ENCODE results near the gene CHL1. TPM values are rescaled to one million over a fixed set of nuclear protein-coding genes. Genes with fewer than 3 reads are reported as not detected.

Gene CHL1
- polyA plus RNA-seq, 2 of the 4 experiments (the other 2 are of a cell fraction): 0.05 TPM; not detected in 1

DNA sequence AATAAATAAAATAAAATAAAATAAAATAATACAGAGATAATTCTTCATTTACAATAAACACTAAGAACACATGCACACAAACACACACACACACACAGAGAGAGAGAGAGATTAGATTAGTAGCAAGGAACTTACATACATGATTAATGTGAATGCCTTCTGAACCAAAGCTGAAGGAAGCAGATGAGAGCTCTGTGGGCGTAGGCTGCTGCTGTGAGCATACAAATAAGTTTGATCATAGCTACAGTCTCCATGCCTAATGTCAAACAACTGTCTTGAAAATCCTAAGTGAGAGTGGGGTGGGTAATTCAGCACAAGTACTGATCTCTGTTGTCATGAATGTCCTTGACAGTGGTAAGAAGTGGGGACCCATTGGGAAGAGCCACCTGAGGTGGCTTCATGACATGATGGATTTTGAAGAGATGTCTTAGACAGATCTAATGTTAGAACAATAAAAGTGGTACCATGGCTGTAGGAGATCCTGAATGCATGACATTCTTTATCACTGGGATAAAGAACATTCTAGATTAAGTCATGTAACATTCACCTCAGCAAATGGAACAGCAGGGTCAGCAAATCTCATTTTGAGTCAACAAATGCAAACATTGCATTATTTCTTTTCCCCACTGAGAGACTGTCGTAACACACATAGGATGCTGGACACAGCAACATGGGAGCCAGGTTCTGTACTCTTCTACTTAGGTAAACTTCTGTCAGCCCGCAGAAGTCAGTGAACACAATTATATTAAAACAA, 46.2 kb downstream of the CHL1 start:
- ChIA-PET CTCF (no interaction called here), POLR2A (no interaction called here)
- ATAC-seq: no peak
- H3K4me1 ChIP-seq: no peaks in the 10 kb centered on the region
- no peak for DNase-seq (ENCODE audit: low read depth in 1 of 2, low spot score in 1 of 2)
- no peaks in the 10 kb centered on the region for H3K9me3 ChIP-seq
- H3K4me2 ChIP-seq: no peak overlapping the region
- no peak overlapping the region for H3K4me3 ChIP-seq
- WGBS (ENCODE audit: missing lambda C conversion rate): 13% methylated on average over 3 of the region's 3 CpGs
- FAIRE-seq: no peak
- TF ChIP-seq HDAC2 (IDR thresholded peaks at IDR 0.05) (no peak), MAFK (IDR thresholded peaks at IDR 0.05; ENCODE audit: partially characterized antibody) (peak; percentile 48), KDM5A (IDR thresholded peaks at IDR 0.05) (no peak), CHD2 (IDR thresholded peaks at IDR 0.05; ENCODE audit: low read length, partially characterized antibody) (no peak), ESRRA (IDR thresholded peaks at IDR 0.05; ENCODE audit: borderline replicate concordance, low read length) (no peak)
- no peak overlapping the region for H3K27ac ChIP-seq

DNA sequence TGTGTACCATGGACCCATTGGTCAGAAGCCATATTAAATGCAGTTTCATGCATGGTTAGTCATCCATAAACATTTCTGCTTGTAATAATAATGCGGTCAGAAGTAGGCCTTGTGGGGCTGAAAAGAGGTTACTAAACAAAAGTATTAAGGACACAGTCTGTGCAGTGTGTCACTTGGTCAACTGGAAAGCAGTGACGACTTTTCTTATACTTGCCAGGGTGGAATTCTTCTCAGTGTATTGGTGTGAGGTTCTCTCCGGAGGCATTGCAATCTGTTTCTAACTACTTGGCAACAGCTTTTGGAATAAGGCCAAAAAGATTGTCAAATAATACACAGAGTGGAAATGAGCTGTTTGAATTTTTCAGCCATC, 46.8 kb downstream of the CHL1 start:
- 27% methylated on average over 3 of the region's 3 CpGs for WGBS (ENCODE audit: missing lambda C conversion rate)
- TF ChIP-seq KDM5A (IDR thresholded peaks at IDR 0.05) (no peak), ZNF302 (CRISPR knock-in tag; IDR thresholded peaks at IDR 0.05) (no peak), ZC3H11A (IDR thresholded peaks at IDR 0.05) (no peak)
- ATAC-seq (no peak), FAIRE-seq (no peak), DNase-seq (ENCODE audit: low read depth in 1 of 2, low spot score in 1 of 2) (no peak)
- H3K4me1 ChIP-seq: no peaks in the 10 kb centered on the region
- CTCF ChIA-PET: no interaction called here
- no peaks in the 10 kb centered on the region for H3K9me3 ChIP-seq
- H3K27ac ChIP-seq: no peak overlapping the region
- no peak overlapping the region for H3K4me2 ChIP-seq
- POLR2A ChIA-PET: no interaction called here
- no peak overlapping the region for H3K4me3 ChIP-seq

DNA sequence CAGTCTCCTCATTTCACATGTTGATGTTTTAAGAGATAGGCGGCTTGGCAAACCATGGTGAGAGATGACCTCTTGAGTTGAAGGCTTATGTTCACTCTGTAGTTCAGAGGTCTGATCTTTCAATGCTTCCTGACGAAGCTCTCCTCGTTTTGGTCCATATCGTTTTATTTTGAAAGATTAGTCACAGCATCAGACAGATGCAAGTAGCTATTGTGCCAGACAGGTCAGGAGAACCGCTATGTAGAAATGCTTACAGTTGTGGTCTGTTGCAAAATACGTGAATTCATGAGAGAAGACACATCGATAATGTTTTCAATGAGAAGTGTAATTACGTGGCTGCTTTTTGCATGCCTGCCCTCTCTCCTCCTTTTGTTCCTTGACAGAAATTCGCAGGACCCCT, 47.5 kb downstream of the CHL1 start:
- CTCF ChIA-PET: no interaction called here
- FAIRE-seq: no peak
- H3K4me2 ChIP-seq: no peak overlapping the region

DNA sequence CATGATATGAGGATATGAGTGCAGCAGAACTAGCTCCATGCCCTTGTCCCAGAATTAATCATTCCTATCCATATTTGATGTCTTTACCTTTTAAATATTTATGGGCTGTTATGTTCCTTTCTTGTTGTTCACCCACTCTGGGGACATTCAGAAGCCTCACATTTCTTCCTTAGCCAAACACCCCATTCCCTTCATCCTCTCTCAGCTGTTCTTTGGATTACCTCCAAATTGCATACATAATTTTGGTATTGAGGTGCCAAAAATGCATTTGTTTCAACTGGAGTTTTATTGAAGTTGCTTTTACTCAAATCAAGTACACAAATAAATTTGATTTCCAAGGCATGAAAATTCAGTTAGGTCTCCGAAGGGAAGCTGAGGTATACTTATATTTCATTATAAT, 51.4 kb downstream of the CHL1 start:
- 6% methylated on average over 1 of the region's 1 CpG for WGBS (ENCODE audit: missing lambda C conversion rate)
- peaks cover 2% of the 10 kb centered on the region; the same call in 1 of the 3 replicates for H3K9me3 ChIP-seq
- FAIRE-seq: no peak
- DNase-seq (ENCODE audit: low read depth in 1 of 2, low spot score in 1 of 2): no peak
- no peak for ATAC-seq
- no peaks in the 10 kb centered on the region for H3K4me1 ChIP-seq
- no peak overlapping the region for H3K27ac ChIP-seq
- ChIA-PET CTCF (no interaction called here), POLR2A (no interaction called here)
- no peak overlapping the region for H3K4me2 ChIP-seq
- no peak for TF ChIP-seq CBX2 (IDR thresholded peaks at IDR 0.05; ENCODE audit: borderline replicate concordance, low read depth)
- no peak for TF ChIP-seq EP300 (IDR thresholded peaks at IDR 0.05)
- no peak for TF ChIP-seq GATA3 (IDR thresholded peaks at IDR 0.05; ENCODE audit: borderline replicate concordance)
- no peak for TF ChIP-seq CBX8 (IDR thresholded peaks at IDR 0.05)
- TF ChIP-seq HEYL (CRISPR knock-in tag; IDR thresholded peaks at IDR 0.05): no peak
- no peak for TF ChIP-seq ESRRA (IDR thresholded peaks at IDR 0.05; ENCODE audit: borderline replicate concordance, low read length)
- no peak for TF ChIP-seq ZC3H11A (IDR thresholded peaks at IDR 0.05)
- TF ChIP-seq RNF2 (IDR thresholded peaks at IDR 0.05; ENCODE audit: borderline replicate concordance, low read depth): no peak
- TF ChIP-seq MAZ (IDR thresholded peaks at IDR 0.05; ENCODE audit: borderline replicate concordance, low read depth, low read length): no peak
- no peak for TF ChIP-seq KDM5A (IDR thresholded peaks at IDR 0.05)
- TF ChIP-seq, protein P1, sequence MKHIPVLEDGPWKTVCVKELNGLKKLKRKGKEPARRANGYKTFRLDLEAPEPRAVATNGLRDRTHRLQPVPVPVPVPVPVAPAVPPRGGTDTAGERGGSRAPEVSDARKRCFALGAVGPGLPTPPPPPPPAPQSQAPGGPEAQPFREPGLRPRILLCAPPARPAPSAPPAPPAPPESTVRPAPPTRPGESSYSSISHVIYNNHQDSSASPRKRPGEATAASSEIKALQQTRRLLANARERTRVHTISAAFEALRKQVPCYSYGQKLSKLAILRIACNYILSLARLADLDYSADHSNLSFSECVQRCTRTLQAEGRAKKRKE (CRISPR knock-in tag; IDR thresholded peaks at IDR 0.05; ENCODE audit: low read depth): no peak
- no peak for TF ChIP-seq RFX5 (IDR thresholded peaks at IDR 0.05)
- no peak for TF ChIP-seq TP53 (CRISPR knock-in tag; IDR thresholded peaks at IDR 0.05)
- no peak for TF ChIP-seq RAD21 (conservative IDR thresholded peaks at IDR 0.05 in 1 of 2, IDR thresholded peaks at IDR 0.05 in 1 of 2)
- TF ChIP-seq, protein P2, sequence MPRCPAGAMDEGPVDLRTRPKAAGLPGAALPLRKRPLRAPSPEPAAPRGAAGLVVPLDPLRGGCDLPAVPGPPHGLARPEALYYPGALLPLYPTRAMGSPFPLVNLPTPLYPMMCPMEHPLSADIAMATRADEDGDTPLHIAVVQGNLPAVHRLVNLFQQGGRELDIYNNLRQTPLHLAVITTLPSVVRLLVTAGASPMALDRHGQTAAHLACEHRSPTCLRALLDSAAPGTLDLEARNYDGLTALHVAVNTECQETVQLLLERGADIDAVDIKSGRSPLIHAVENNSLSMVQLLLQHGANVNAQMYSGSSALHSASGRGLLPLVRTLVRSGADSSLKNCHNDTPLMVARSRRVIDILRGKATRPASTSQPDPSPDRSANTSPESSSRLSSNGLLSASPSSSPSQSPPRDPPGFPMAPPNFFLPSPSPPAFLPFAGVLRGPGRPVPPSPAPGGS (IDR thresholded peaks at IDR 0.05): no peak
- TF ChIP-seq JUN (IDR thresholded peaks at IDR 0.05): no peak
- TF ChIP-seq, protein P3, sequence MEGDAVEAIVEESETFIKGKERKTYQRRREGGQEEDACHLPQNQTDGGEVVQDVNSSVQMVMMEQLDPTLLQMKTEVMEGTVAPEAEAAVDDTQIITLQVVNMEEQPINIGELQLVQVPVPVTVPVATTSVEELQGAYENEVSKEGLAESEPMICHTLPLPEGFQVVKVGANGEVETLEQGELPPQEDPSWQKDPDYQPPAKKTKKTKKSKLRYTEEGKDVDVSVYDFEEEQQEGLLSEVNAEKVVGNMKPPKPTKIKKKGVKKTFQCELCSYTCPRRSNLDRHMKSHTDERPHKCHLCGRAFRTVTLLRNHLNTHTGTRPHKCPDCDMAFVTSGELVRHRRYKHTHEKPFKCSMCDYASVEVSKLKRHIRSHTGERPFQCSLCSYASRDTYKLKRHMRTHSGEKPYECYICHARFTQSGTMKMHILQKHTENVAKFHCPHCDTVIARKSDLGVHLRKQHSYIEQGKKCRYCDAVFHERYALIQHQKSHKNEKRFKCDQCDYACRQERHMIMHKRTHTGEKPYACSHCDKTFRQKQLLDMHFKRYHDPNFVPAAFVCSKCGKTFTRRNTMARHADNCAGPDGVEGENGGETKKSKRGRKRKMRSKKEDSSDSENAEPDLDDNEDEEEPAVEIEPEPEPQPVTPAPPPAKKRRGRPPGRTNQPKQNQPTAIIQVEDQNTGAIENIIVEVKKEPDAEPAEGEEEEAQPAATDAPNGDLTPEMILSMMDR (IDR thresholded peaks at IDR 0.05): no peak
- no peak for TF ChIP-seq ZNF302 (CRISPR knock-in tag; IDR thresholded peaks at IDR 0.05)
- TF ChIP-seq CHD4 (IDR thresholded peaks at IDR 0.05; ENCODE audit: borderline replicate concordance): no peak
- TF ChIP-seq RCOR1 (IDR thresholded peaks at IDR 0.05; ENCODE audit: low read depth, low read length): no peak
- H3K4me3 ChIP-seq: no peak overlapping the region

More for the DNA sequence above, 47.5 kb downstream of the CHL1 start:
- DNase-seq (ENCODE audit: low read depth in 1 of 2, low spot score in 1 of 2) (no peak), ATAC-seq (no peak)
- Histone ChIP-seq H3K4me1 (no peaks in the 10 kb centered on the region), H3K9me3 (no peaks in the 10 kb centered on the region), H3K4me3 (no peak overlapping the region), H3K27ac (no peak overlapping the region)
- 5% methylated on average over 9 of the region's 9 CpGs for WGBS (ENCODE audit: missing lambda C conversion rate)
- POLR2A ChIA-PET: no interaction called here
- TF ChIP-seq FOSB (CRISPR knock-in tag; IDR thresholded peaks at IDR 0.05) (no peak), HOXB5 (CRISPR knock-in tag; IDR thresholded peaks at IDR 0.05) (no peak), SREBF2 (IDR thresholded peaks at IDR 0.05) (no peak)
- TF ChIP-seq, protein P1 (CRISPR knock-in tag; IDR thresholded peaks at IDR 0.05; ENCODE audit: low read depth): no peak

Measured in A549 (cell line).